HEK293T (cell line): ENCODE measurements around the gene APOO.

Experiments used
- CTBP1 ChIP-seq: fragments of 450-650 bp; IDR thresholded peaks from 2 replicates; pipeline ENCODE4 v1.6.1; 2016; ENCODE audit warnings: borderline replicate concordance
- ELF4 ChIP-seq: fragments of 450-650 bp; IDR thresholded peaks from 2 replicates; pipeline ENCODE4 v1.6.1; 2017; ENCODE audit warnings: antibody characterized with exemption
- FOXK2 ChIP-seq: fragments of 450-650 bp; IDR thresholded peaks from 2 replicates; pipeline ENCODE4 v1.6.1; 2016; ENCODE audit warnings: mild to moderate bottlenecking
- FOXM1 ChIP-seq: fragments of 450-650 bp; IDR thresholded peaks from 2 replicates; pipeline ENCODE4 v1.6.1; 2017; ENCODE audit warnings: mild to moderate bottlenecking, borderline replicate concordance
- L3MBTL2 ChIP-seq: fragments of 450-650 bp; conservative IDR thresholded peaks from 2 replicates; pipeline ENCODE4 v1.6.1; 2016; ENCODE audit warnings: mild to moderate bottlenecking
- LEF1 ChIP-seq: fragments of 450-650 bp; IDR thresholded peaks from 2 replicates; pipeline ENCODE4 v1.6.1; 2017; ENCODE audit warnings: mild to moderate bottlenecking, borderline replicate concordance
- PKNOX1 ChIP-seq: fragments of 450-650 bp; IDR thresholded peaks from 2 replicates; pipeline ENCODE4 v1.6.1; 2016
- TARDBP ChIP-seq: fragments of 450-650 bp; IDR thresholded peaks from 2 replicates; pipeline ENCODE4 v1.6.1; 2016
- ZNF384 ChIP-seq: fragments of 450-650 bp; IDR thresholded peaks from 2 replicates; pipeline ENCODE4 v1.6.1; 2016

- TF ChIP-seq TARDBP: no peak
- TF ChIP-seq PKNOX1: no peak
- TF ChIP-seq CTBP1: no peak
- no peak for TF ChIP-seq FOXM1
- TF ChIP-seq LEF1: no peak
- TF ChIP-seq FOXK2: no peak
- TF ChIP-seq ELF4: no peak
- TF ChIP-seq ZNF384: no peak
- TF ChIP-seq L3MBTL2: no peak
These were observed 58.5 kb downstream of the APOO start for GRCh38 chrX:23849241-23849640.
